UCSD-AML1 (cell line): ENCODE results near the gene WBP2NL.
"Not testable (repeated sequence)": the region's sequence is repeated elsewhere in the genome, so short reads cannot be mapped to it uniquely, and the experiment has no call there.

Experiments used
- DNase-seq: peaks from one replicate; lab custom pipeline; 2025; ENCODE audit not compliant: unreplicated experiment; lab: John Stamatoyannopoulos, UW

WBP2NL gene

DNA sequence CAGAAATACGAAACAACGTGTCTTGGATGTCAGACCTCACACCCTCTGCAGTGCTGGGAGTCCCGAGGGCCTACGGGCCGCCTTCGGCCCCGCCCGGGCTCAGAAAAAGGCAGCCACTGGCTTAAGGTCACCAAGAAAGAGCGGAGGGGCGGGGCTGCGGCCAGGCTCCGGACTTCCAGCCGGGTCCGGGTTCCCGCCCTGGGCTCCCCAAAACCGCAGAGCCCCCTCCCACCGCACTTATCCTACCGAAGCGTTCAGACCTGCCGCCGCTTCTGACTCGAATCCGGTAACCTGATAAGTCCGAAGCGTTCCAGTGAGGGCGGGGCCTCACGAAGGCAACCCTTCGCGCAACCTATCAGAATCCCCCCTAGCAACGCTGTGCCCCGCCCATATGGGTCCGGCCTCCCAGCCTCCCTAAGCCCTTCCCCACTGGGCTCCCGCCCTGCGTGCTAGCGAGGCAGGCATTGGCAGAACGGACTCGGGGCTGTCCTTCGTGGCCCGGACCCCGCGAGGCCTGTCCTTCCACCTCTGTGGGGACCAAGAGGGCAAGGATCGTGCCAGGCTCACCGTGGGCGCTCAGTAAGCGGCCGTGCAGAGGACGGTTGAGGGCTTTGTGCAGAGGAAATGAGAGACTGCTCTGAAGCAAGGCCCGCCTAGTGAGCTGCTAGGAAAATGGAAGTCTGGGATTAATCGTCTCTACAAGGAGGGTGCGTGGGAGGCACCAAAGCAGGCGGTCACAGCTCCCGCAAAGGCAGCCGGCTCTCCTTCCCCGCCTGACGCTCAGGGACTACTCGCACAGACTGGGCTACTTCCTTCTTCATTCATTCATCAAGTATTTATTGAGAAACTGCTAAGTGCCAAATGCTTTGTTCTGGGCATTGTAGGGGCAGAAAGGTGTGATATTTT is 72.2 kb downstream of the WBP2NL start, which contains the start of gene NAGA:
Gene NAGA, minus strand, starts transcription at position 296 of the 906 bp plus-strand sequence. CDS start 515 bp downstream, outside the sequence.
- DNase-seq: peak; percentile 98

DNA sequence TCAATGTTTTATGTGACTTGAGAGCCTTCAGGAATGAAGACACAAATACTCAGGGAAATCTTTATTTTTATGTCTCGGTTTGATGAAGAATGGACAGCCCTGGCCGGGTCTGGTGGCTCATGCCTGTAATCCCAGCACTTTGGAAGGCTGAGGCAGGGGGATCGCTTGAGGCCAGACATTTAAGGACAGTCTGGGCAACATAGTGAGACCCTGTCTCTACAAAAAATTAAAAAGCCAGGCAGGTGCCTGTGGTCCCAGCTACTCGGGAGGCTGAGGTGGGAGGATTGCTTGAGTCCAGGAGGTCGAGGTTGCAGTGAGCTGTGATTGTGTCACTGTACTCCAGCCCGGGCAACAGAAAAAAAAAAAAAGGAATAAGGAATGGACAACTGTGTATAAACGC is 72.9 kb downstream of the WBP2NL start:
- DNase-seq: not testable (repeated sequence)

DNA sequence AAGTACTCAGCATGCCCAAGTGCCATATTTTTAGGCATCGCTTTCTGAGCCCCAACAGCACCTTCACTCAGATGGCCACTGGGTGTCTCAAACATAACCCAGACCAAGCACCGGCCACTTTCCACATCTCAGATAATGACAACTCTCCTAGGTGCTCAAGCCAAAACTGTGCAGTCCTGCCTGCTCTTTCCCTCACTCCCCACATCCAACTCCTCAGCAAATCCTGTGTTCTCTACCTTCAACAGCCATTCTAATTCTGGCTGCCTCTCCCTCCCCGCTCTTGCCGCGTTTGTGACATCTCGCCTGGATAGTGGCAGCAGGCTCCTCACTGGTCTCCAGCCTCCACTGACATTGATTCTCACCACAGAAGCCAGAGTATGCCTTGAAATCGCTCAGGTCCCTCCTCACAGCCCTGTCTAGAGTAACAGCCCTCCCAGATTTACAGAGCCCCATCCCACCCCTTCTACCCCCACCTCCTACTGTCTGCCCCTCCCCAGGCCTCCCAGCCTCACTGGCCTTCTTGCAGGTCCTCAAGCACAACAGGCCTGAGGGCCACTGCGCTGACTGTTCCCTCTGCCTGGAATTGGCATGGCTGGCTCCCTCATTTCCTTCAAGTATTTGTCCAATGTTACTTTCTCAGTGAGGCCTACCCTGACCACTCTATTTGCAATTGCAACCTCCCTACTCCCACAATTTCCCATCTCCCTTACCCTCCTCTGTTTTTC is 74.2 kb downstream of the WBP2NL start:
- no peak for DNase-seq

DNA sequence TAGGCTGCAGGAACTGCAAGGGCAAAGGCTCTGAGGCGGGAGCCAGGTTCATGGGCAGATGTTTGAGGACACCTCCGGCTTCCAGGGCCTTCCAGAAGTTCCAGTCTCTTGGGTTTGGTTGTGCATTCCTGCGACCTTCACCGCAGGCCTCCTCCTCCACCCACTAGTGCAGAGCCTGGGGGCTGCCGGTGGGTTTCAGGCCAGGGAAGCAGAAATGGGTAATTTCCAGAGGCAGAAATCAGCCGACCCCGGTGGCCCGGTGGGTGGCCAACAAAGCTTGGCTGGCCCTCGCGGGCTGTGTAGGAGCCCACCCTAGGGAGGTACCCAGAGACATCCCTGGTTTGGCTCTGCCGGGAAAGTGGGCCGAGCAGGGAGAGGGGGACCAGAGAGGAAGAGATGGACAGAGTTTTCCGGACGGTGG is 75.0 kb downstream of the WBP2NL start:
- no peak for DNase-seq

DNA sequence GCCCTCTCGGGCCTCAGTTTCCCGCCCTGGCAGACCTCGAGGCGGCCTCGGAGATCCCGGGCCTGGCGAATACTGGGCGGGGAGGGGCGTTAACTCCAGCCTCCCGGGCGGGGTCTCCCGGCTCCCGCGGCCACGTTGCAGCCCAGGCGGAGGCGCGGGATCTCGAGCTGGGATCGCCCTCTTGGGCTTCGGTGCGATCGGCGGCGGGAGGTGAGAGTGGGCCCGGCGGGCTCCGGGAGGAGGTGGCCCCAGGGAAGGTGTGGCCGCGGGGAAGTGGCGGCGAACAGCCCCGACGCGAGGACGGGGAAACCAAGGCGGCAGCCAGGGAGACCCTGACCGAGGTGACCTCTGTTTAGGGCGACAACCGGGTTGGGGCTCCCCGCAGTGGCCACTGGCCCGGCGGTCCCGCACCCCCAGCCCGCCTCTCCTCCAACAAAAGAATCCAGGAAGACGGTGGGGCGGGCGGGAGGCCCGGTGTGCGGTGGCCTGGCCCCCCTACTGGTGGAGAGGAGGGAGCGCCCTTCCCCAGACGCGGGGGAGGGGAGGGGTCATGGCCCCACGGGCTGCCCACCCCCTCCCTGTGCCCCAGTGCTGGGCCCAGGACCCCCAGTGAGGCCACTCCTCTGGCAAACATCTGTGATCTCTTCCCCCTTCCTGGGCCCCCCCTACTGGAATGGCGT is 75.7 kb downstream of the WBP2NL start, which contains the start of gene PHETA2:
Gene PHETA2, plus strand, starts transcription at position 117 of the 680 bp plus-strand sequence. CDS start 3,046 bp downstream, outside the sequence.
- DNase-seq: no peak

DNA sequence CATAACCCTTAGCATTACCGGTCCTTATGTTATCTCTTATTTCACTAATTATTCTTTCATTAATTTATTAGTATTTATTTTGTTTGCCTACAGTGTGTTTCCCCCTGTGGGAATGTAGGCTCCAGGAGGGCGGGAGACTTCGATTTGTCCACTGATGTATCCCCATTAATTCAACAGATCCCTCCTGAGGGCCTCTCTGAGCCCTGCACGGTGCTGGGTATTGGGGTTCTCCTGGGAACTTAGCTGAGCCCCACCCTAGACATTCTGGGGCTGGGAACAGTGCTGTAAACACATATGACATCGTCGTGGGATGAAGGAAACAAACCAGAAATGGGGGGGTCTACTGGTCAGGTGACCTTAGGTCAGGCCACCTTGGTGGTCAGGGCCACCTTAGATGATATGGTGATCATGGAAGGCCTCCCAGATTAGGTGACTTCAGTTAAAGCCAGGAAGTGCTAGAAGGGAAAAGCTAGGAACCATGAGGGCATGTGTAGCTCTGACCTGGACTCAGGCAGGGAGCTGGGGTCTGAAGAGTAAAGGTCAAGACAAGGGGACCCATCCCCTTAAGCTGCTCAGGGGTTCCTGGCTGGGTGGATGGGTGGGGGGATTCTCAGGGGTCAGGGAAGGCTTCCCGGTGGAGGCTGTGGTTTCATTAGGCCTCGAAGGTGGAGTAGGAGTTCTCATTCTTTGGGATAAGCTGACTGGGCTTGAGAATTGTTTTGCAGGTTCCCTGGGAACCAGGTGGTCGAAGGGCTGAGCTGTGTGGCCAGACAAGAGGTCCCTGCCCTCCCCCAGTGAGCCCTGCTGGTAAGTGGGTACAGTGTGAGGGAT is 76.5 kb downstream of the WBP2NL start:
- no peak for DNase-seq

DNA sequence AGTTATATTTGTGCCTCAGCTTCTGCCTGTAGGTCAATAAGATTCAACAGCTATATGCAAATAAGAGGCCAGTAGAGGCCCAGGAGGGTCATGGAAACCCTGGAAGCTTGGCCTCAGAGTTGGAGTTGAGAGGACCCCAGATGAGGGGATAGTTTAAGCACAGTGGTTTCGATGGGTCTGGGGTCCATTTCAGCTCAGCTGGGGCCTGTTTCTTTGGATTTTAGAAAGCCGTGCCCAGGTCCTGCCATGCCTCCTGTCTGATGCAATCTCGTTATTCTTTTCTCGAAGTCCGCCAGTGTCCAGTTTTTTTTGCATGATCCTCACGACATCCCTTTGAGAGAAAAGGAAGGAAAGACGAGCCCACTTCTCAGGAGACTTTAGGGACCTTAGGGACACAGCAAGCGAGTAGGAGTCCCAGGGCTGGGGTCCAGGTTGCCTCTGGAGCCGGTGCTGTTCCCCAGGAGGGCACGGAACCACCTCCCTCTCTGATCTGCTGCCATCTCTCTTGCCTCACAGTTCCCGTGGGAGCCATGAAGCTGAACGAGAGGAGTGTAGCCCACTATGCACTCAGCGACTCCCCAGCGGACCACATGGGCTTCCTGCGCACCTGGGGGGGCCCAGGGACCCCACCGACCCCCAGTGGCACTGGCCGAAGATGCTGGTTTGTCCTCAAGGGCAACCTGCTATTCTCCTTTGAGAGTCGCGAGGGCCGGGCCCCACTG is 78.3 kb downstream of the WBP2NL start:
- DNase-seq: no peak

DNA sequence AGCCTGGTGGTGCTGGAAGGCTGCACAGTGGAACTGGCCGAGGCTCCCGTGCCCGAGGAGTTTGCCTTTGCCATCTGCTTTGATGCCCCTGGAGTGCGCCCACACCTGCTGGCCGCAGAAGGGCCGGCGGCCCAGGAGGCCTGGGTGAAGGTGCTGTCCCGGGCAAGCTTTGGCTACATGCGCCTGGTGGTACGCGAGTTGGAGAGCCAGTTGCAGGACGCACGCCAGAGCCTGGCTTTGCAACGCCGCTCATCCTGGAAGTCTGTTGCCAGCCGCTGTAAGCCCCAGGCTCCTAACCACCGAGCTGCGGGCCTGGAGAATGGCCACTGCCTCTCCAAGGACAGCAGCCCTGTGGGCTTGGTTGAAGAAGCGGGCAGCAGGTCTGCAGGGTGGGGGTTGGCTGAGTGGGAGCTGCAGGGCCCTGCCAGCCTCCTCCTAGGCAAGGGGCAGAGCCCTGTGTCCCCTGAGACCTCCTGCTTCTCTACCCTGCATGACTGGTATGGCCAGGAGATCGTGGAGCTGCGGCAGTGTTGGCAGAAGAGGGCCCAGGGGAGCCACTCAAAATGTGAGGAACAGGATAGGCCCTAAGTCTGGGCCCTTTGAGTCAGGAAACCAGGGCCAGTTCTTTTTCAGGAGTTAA is 79.0 kb downstream of the WBP2NL start:
- DNase-seq: no peak
